HG02763 (cell line): ENCODE results near the gene RAD51B.

Experiments used
- ATAC-seq: cut with Tn5 transposase; IDR thresholded peaks from one replicate; pipeline ENCODE4 v1.9.1; 2021; ENCODE audit warnings: mild to moderate bottlenecking, moderate library complexity; ENCODE audit not compliant: unreplicated experiment

The RAD51B gene

GRCh38 chr14:68140076-68140741 is 320.6 kb downstream of the RAD51B start:
- ATAC-seq = no peak

- ATAC-seq = no peak
Measured at GRCh38 chr14:68140806-68141205, 321.2 kb downstream of the RAD51B start.

- no peak for ATAC-seq
Measured at GRCh38 chr14:68141281-68142088, 321.9 kb downstream of the RAD51B start.

GRCh38 chr14:68143341-68143841 is 323.8 kb downstream of the RAD51B start:
- ATAC-seq = no peak

- ATAC-seq = no peak
Measured at GRCh38 chr14:68144051-68144681, 324.6 kb downstream of the RAD51B start.

GRCh38 chr14:68145036-68145435 is 325.5 kb downstream of the RAD51B start:
- ATAC-seq = no peak

- no peak for ATAC-seq
Measured at GRCh38 chr14:68145539-68145938, 326.0 kb downstream of the RAD51B start.

- ATAC-seq = no peak
Measured at GRCh38 chr14:68146818-68147217, 327.2 kb downstream of the RAD51B start.

- ATAC-seq = no peak
Measured at GRCh38 chr14:68147303-68147702, 327.7 kb downstream of the RAD51B start.

GRCh38 chr14:68148276-68148675 is 328.7 kb downstream of the RAD51B start:
- no peak for ATAC-seq

- no peak for ATAC-seq
Measured at GRCh38 chr14:68148763-68149162, 329.2 kb downstream of the RAD51B start.

- no peak for ATAC-seq
Measured at GRCh38 chr14:68153275-68153674, 333.7 kb downstream of the RAD51B start.

- no peak for ATAC-seq
Measured at GRCh38 chr14:68154275-68154674, 334.7 kb downstream of the RAD51B start.

GRCh38 chr14:68157971-68158371 is 338.4 kb downstream of the RAD51B start:
- ATAC-seq = no peak

- no peak for ATAC-seq
Measured at GRCh38 chr14:68158640-68159039, 339.1 kb downstream of the RAD51B start.

- ATAC-seq = no peak
Measured at GRCh38 chr14:68159701-68160633, 340.4 kb downstream of the RAD51B start.

GRCh38 chr14:68160779-68161546 is 341.4 kb downstream of the RAD51B start:
- no peak for ATAC-seq

GRCh38 chr14:68162887-68163286 is 343.3 kb downstream of the RAD51B start:
- ATAC-seq = no peak

- ATAC-seq = no peak
Measured at GRCh38 chr14:68164711-68165113, 345.1 kb downstream of the RAD51B start.
